GM12892 (cell line): ENCODE data around the gene VAMP8.

Source experiments
- POLR2A ChIP-seq: IDR thresholded peaks from 2 replicates; pipeline ENCODE4 v1.6.1; 2011; ENCODE audit warnings: low read depth, low read length, control low read depth
- POLR2AphosphoS5 ChIP-seq: IDR thresholded peaks from 2 replicates; pipeline ENCODE4 v1.6.1; 2011; ENCODE audit warnings: low read depth, low read length, control low read depth
- TAF1 ChIP-seq: IDR thresholded peaks from 2 replicates; pipeline ENCODE4 v1.6.1; 2011; ENCODE audit warnings: low read depth, mild to moderate bottlenecking, control low read depth, low read length, borderline replicate concordance

- TF ChIP-seq POLR2A (no peak), POLR2AphosphoS5 (no peak), TAF1 (no peak)
These were observed 18.6 kb downstream of the VAMP8 start for GRCh38 chr2:85596026-85596333.
